SU-DHL-6 (cell line): ENCODE data around the gene MCF2.

Source experiments
- CTCF ChIP-seq: fragments of 200-600 bp; sonication (generic); IDR thresholded peaks from one replicate; pipeline ENCODE4 v1.5.1; 2017; ENCODE audit warnings: antibody characterized with exemption, mild to moderate bottlenecking, low read length, moderate library complexity; ENCODE audit not compliant: insufficient read depth, poor library complexity, severe bottlenecking
- EZH2phosphoT487 ChIP-seq: fragments of 200-600 bp; sonication (generic), shearing (Covaris generic); conservative IDR thresholded peaks from 2 replicates; pipeline ENCODE4 v1.6.1; 2018; ENCODE audit warnings: mild to moderate bottlenecking, antibody characterized with exemption, low read length, moderate library complexity, mixed read lengths

- no peak for TF ChIP-seq CTCF
- TF ChIP-seq EZH2phosphoT487, result no peak
These were observed 42.4 kb upstream of the MCF2 start for GRCh38 chrX:139750390-139750789.
